Measurements from ENCODE around the gene AMPD3.

AMPD3 gene

DNA sequence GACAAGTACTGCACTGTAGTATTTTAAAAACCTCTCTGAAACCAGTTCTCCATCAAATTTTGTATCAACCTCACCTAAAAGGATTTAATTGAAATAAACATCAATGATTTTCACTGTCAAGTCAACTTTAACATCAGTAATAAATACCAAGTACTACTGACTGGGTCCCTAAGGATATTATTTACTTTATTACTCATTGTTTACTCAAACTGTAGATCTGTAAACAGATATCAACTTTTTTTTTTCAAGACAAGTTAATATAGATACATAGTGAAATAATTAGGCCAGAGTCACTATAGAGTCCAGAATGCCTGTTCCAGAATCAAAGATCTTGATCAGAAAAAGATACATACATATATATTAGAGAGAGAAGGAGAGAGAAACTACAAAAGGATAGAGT is 84.3 kb downstream of the AMPD3 start:
- no peak for DNase-seq (ENCODE audit: low spot score)

DNA sequence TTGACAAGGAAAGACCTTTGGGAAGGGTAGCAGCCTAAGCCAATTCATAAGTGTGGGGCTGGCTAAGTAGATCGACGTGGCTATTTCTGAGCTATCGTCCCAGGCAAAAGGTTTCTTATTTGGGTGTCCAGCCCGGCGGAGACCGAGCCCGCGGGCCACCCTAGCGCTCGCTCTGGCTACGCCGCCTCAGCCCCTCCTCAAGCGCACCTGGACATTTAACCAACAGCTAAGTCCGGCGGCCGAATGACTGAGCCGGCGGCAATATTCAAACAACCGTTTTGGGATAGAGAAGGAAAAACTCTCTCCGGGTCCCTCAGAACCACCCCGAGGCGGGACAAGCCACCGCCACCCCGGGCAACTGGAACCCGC is 85.5 kb downstream of the AMPD3 start:
- no peak for DNase-seq (ENCODE audit: low spot score)

DNA sequence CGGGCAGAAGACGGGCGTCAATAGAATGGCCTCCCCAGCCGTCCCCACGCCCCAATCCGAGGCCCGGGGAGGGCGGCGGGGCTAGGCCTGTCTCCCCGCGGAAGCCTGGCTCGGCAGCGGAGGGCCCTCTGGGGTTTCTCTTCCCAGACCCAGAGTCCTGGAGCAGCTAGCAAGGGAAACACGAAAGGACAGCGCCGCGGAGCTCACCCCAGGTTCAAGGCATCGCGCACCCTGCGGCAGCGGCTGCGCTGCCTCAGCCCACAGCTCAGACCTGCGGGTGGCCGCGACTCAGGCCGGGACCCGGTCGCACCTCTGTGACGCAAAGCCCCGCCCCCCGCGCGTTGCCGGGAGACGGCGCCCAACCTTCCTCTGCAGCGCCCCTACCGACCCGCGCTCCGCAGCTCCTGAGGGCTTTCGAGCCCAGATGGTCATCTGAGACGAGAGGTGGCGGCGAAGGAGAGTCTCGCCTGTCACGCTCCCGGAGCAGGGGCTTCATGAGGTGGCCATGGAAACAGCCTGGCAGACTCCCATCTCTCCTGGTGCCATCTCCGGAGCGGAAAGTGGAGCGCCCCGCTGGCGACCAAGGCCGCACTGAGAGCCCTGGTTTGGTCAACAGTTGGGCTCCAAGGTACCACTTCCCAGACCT is 86.0 kb downstream of the AMPD3 start, which contains the start of gene RNF141:
RNF141 (minus strand) TSS at position 273 of the 646 bp plus-strand sequence. CDS start 7,029 bp downstream, outside the sequence.
- peak; percentile 94 for DNase-seq (ENCODE audit: low spot score)

DNA sequence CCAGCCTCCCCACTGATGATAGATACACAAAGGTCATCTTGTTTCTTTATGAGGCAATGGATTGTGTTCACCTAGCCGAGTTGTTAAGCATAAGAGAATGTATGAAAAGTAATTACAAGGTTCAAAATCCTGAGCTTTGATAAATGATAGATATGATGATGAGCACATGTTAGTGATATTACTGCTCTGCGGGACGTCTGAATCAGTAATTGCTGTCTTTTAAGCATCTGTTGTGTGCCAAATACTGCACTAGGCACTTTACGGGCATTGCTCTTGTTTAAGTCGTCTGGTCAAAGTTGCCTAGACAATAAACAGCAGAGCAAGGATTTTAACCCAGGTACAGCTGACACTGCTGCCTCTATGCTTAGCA is 86.5 kb downstream of the AMPD3 start:
- DNase-seq (ENCODE audit: low spot score) = no peak

DNA sequence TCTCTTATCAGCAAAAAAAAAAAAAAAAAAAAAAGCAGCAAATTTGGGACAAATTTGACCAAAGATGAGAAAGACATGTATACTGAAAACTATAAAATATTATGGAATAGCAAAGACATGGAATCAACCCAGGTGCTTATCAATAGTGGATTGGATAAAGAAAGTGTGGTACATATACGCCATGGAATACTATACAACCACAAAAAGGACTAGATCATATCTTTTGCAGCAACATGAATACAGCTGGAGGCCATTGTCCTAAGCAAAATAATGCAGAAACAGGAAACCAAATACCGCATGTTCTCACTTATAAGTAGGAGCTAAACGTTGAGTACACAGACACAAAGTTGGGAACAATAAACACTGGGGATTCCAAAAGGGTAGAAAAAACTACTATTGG is 87.7 kb downstream of the AMPD3 start:
- no peak for DNase-seq (ENCODE audit: low spot score)

DNA sequence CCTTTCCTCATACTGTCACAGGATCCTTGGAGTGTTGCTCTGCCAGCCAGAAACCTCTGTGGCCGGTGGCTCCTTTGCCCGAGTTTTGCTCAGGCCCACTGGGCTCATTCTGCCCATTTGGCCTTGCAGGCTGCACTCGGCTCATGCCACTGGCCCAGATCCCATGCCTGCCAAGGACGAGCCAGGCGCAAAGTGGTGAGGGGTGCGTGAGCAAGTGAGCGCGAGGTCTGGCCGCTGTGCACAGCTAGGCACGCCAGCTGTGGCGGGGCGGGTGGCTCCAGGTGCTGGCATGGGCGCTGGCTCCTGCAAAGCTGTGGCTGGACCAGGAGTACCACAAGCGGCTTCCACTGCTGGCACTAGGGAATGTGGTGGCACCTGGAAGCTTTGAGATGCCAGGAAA is 88.7 kb downstream of the AMPD3 start:
- DNase-seq (ENCODE audit: low spot score) = no peak

DNA sequence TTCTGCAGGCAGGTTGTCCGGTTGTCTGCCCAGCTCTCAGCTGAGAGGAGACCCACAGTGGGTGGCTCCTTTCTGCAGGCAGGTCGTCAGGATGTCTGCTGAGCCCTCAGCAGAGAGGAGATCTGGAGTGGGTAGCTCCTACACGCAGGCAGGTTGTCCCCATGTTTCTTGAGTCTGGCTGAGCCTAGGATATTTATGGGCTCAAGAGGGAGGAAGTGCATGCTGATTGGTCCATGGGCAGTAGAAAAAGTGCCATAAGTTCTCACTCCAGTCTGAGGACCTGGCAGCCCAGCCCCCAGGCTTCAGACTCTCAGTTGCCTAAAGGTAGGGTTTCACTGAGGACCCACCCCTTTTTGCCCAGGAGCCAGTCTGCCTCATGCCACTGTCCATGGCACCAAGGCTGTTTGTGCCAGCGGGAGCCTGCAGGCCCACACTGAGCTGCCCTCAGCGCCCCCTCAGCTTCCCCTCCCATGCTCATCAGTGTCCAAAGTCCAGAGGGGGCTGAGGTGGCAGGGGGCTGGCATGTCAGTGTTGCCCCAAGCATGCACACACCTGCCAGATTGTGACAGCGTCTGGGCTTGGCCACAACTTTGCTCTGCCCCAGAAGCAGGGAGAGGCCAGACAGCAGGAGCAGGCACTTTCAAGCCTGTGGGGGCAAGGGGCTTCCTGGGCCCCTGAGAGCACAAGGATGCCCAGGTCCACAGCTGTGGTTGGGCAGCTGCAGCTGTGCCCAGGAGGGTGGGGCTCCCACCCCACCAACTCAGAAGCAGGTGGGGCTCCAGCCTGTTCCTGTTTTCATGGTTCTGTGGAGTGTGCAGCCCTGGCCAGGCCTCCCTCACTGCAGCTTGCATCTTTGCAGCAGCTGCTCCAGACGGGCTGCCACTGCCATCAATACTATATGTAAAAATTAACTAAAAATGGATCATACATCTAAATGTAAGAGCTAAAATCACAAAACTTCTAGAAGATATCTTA is 89.7 kb downstream of the AMPD3 start:
- peak; percentile 55 for DNase-seq (ENCODE audit: low spot score)

DNA sequence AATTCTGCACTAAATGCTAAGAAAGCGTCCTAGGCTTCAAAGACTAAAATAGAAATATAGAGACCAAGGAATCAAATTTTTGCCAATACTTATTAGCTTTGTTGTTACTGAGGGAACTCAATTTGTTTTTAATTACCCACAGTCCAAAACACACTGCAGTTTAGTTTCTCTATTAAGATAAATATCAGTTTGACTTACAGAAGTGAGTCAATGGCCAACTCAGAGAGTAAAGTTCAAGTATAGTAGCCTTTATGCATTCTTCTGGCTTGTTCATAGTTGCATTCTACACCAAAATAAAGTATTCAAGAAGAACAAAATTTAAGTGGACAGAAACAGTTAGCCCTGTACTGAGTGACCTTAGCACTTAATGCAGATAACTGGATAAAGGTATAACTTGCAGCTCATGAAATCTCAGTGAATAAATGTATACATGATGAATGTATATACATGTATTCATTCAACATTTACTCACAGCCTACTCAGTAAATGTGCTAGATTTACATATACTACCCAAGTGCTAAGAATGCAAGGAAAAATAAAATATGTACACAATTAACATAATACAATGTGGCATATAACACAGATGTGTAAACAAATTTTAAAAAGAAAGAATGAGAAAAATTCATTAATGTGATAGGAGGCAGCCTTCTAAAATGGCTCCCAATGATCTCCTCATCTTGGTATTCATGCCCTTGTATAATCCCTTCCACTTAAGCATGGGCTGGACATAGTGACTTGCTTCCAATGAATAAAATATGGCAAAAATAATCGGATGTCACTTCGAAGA is 95.6 kb downstream of the AMPD3 start:
- no peak for DNase-seq (ENCODE audit: low spot score)

DNA sequence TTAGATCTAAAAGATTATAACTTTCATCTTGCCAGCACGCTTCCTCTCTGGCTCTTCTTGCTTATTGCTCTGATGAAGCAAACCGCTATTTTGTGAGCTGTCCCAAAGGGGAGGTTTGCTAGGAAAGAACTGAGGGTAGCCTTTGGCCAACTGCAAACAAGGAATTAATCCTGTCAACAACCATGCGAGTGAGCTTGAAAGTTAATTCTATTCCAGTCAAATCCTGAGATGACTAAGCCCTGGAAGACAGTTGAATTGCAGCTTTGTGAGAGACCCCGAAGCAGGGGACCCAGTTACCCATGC is 96.2 kb downstream of the AMPD3 start:
- no peak for DNase-seq (ENCODE audit: low spot score)

DNA sequence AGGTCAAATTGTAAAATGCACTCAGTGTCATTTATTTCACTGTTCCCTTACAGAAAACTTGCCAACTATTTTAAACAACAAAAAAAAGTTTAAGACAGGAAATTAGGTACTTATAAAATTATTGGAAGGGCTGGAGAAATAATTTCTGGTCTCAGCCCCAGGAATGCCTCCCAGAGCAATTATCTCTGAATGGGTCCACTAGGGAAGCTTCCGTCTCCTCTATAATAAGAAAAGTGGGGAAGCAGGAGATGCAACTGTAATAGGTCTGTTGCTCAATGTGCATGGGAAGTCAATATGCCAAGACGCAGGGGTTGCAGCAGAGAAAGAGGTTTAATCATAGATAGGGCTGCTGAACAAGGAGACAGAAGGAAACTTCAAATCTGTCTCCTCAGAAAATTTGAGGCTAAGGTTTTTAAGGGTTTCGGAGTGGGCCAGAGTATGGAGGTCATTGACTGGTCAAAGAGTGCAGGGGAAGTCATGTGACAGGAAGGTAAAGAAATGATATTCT is 96.8 kb downstream of the AMPD3 start:
- no peak for DNase-seq (ENCODE audit: low spot score)

DNA sequence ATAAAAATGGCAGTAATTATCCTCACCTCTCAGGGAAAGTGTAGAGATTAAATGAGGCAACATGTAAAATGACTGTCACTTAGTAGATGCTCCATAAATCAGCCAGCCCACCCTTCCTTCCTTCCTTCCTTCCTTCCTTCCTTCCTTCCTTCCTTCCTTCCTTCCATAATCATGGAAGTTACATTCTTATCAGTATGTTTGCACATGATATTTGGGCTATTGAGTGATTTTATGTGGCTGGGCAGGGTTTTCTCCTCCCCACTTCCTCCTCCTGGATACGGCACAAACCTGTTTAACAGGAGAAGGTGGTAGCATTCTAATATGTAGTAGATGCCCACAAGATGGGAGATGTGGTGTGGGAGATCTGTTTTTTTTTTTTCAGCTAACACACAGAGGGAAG is 101.5 kb downstream of the AMPD3 start:
- no peak for DNase-seq (ENCODE audit: low spot score)
